ENCODE measurements around the gene SPACA4.

Gene SPACA4

GRCh38 chr19:48573163-48573505 is 33.4 kb upstream of the SPACA4 start:
- no peak for ATAC-seq
- TF ChIP-seq SNAI2 (CRISPR knock-in tag; IDR thresholded peaks at IDR 0.05) (no peak), ZFP30 (CRISPR knock-in tag; IDR thresholded peaks at IDR 0.05) (no peak), TOX (CRISPR knock-in tag; IDR thresholded peaks at IDR 0.05; ENCODE audit: borderline replicate concordance) (no peak), CREB5 (CRISPR knock-in tag; IDR thresholded peaks at IDR 0.05; ENCODE audit: low read depth) (no peak), ZNF565 (CRISPR knock-in tag; conservative IDR thresholded peaks at IDR 0.05; ENCODE audit: low read depth) (no peak), BACH2 (CRISPR knock-in tag; IDR thresholded peaks at IDR 0.05; ENCODE audit: borderline replicate concordance) (no peak), ARNTL (CRISPR knock-in tag; IDR thresholded peaks at IDR 0.05; ENCODE audit: borderline replicate concordance, low read depth) (no peak), TCF4 (CRISPR knock-in tag; IDR thresholded peaks at IDR 0.05; ENCODE audit: borderline replicate concordance) (no peak), CSRNP3 (CRISPR knock-in tag; IDR thresholded peaks at IDR 0.05) (no peak), ZNF70 (CRISPR knock-in tag; IDR thresholded peaks at IDR 0.05) (no peak), CSDC2 (CRISPR knock-in tag; IDR thresholded peaks at IDR 0.05) (no peak), ZC3H10 (CRISPR knock-in tag; IDR thresholded peaks at IDR 0.05) (no peak), RARB (CRISPR knock-in tag; IDR thresholded peaks at IDR 0.05) (no peak), ZNF8 (CRISPR knock-in tag; IDR thresholded peaks at IDR 0.05) (no peak), ZFP3 (CRISPR knock-in tag; IDR thresholded peaks at IDR 0.05) (no peak), POU6F1 (CRISPR knock-in tag; IDR thresholded peaks at IDR 0.05; ENCODE audit: borderline replicate concordance, low read depth) (no peak), TSHZ2 (CRISPR knock-in tag; IDR thresholded peaks at IDR 0.05) (no peak), PPARA (CRISPR knock-in tag; IDR thresholded peaks at IDR 0.05; ENCODE audit: borderline replicate concordance) (no peak), ISL1 (CRISPR knock-in tag; IDR thresholded peaks at IDR 0.05) (no peak)

- ATAC-seq = no peak
- no peak for TF ChIP-seq TCF4 (CRISPR knock-in tag; IDR thresholded peaks at IDR 0.05; ENCODE audit: borderline replicate concordance)
- no peak for TF ChIP-seq CREB5 (CRISPR knock-in tag; IDR thresholded peaks at IDR 0.05; ENCODE audit: low read depth)
- no peak for TF ChIP-seq ZNF8 (CRISPR knock-in tag; IDR thresholded peaks at IDR 0.05)
- TF ChIP-seq RARB (CRISPR knock-in tag; IDR thresholded peaks at IDR 0.05) = no peak
- TF ChIP-seq GLIS3 (CRISPR knock-in tag; IDR thresholded peaks at IDR 0.05) = no peak
- TF ChIP-seq OSR1 (CRISPR knock-in tag; IDR thresholded peaks at IDR 0.05) = no peak
- TF ChIP-seq TOX (CRISPR knock-in tag; IDR thresholded peaks at IDR 0.05; ENCODE audit: borderline replicate concordance) = no peak
- TF ChIP-seq PPARA (CRISPR knock-in tag; IDR thresholded peaks at IDR 0.05; ENCODE audit: borderline replicate concordance) = no peak
- no peak for TF ChIP-seq ESRRG (CRISPR knock-in tag; IDR thresholded peaks at IDR 0.05)
- TF ChIP-seq CSDC2 (CRISPR knock-in tag; IDR thresholded peaks at IDR 0.05) = no peak
- no peak for TF ChIP-seq PATZ1 (CRISPR knock-in tag; IDR thresholded peaks at IDR 0.05; ENCODE audit: borderline replicate concordance)
- no peak for TF ChIP-seq POU6F1 (CRISPR knock-in tag; IDR thresholded peaks at IDR 0.05; ENCODE audit: borderline replicate concordance, low read depth)
- no peak for TF ChIP-seq ZNF565 (CRISPR knock-in tag; conservative IDR thresholded peaks at IDR 0.05; ENCODE audit: low read depth)
- no peak for TF ChIP-seq TSHZ2 (CRISPR knock-in tag; IDR thresholded peaks at IDR 0.05)
- TF ChIP-seq SNAI2 (CRISPR knock-in tag; IDR thresholded peaks at IDR 0.05) = no peak
- TF ChIP-seq ISL1 (CRISPR knock-in tag; IDR thresholded peaks at IDR 0.05) = no peak
- TF ChIP-seq ZNF70 (CRISPR knock-in tag; IDR thresholded peaks at IDR 0.05) = no peak
Observed at GRCh38 chr19:48575931-48576622, 30.5 kb upstream of the SPACA4 start.

All from SK-N-SH treated with all-trans-retinoic acid at 6 μM for 48 hours (cell line).